Left lung (tissue), 10 donors: ENCODE results near the gene ELFN1. TPM values are rescaled to one million over a fixed set of nuclear protein-coding genes. Genes with fewer than 3 reads are reported as not detected.

Experiments
- ATAC-seq: fragments of 200-7000 bp; cut with Tn5 transposase; one replicate; pipeline ENCODE4 v1.9.1; 2020; ENCODE audit warnings: moderate library complexity
- DNase-seq, 4 donors: peaks; one replicate each; pipeline ENCODE4 v3.0.0-alpha.2; 2013 to 2020
- H3K27ac ChIP-seq, 2 donors: fragments of 200-600 bp; sonication (generic) in 1 of 2; one replicate each; pipeline versions ENCODE4 v1.5.0 to v1.8.0; 2020 to 2021
- H3K27me3 ChIP-seq, 2 donors: fragments of 200-600 bp; sonication (generic) in 1 of 2; one replicate each; pipeline versions ENCODE4 v1.5.0 to v1.8.0; 2020 to 2021
- H3K36me3 ChIP-seq, 2 donors: fragments of 200-600 bp; sonication (generic) in 1 of 2; one replicate each; pipeline versions ENCODE4 v1.5.0 to v1.8.0; 2020 to 2021
- H3K4me1 ChIP-seq, 2 donors: fragments of 200-600 bp; one replicate each; pipeline ENCODE4 v1.8.0; 2021
- H3K4me3 ChIP-seq, 2 donors: fragments of 200-600 bp; sonication (generic) in 1 of 2; one replicate each; pipeline versions ENCODE4 v1.5.0 to v1.8.0; 2020 to 2021; ENCODE audit warnings: mild to moderate bottlenecking in 1 of 2
- H3K9me3 ChIP-seq, 2 donors: fragments of 200-600 bp; sonication (generic) in 1 of 2; one replicate each; pipeline versions ENCODE4 v1.5.0 to v1.8.0; 2020 to 2021
- intact Hi-C, 2 donors: fragments of 100-400 bp; cut with DNase I; formaldehyde crosslinking; loops; one replicate each; pipeline versions ENCODE4 v1.11.2 to v1.14.2; 2022
- polyA plus RNA-seq, 6 donors: library from polyadenylated mRNA; unstranded; fragments of 120-200 nt; gene quantifications; one replicate each; pipeline ENCODE4 v1.2.1, GENCODE V29; 2013; ENCODE audit not compliant: insufficient read length in 6 of 6
- total RNA-seq, 2 donors: library from RNA; stranded (reverse); fragmentation: NEBNext Ultra II Directional; extraction: Animal tissue kit (Norgen Biotek cat#: 25700); gene quantifications; one replicate each; pipeline ENCODE4 v1.2.1, GENCODE V29; 2021
- TF ChIP-seq, protein P1 (sequence below), 2 donors: fragments of 200-600 bp; sonication (generic) in 1 of 2; IDR thresholded peaks; one replicate each; pipeline versions ENCODE4 v1.5.0 to v1.8.0; 2021; ENCODE audit warnings: antibody characterized with exemption in 2 of 2
- donor health status: DM: no; HTN: yes; CAD: no.
- donor health status: DM: no; HTN: no; CAD: no.

The ELFN1 gene
- total and polyA plus RNA-seq, 8 donors = 1.5 to 4.0 (median 2.7) TPM

- Histone ChIP-seq H3K9me3 (peaks cover 0 to 13% of the 10 kb centered on the region in 2 donors), H3K36me3 (no peaks in the 10 kb centered on the region), H3K27me3 (peaks cover 0 to 69% of the 10 kb centered on the region in 2 donors), H3K4me1 (no peaks in the 10 kb centered on the region), H3K4me3 (no peak overlapping the region), H3K27ac (no peak overlapping the region)
- intact Hi-C loops = no loop called here
- DNase-seq = peak in 1 of 4 donors; percentile 2
- no peak for ATAC-seq
- TF ChIP-seq, protein P1, sequence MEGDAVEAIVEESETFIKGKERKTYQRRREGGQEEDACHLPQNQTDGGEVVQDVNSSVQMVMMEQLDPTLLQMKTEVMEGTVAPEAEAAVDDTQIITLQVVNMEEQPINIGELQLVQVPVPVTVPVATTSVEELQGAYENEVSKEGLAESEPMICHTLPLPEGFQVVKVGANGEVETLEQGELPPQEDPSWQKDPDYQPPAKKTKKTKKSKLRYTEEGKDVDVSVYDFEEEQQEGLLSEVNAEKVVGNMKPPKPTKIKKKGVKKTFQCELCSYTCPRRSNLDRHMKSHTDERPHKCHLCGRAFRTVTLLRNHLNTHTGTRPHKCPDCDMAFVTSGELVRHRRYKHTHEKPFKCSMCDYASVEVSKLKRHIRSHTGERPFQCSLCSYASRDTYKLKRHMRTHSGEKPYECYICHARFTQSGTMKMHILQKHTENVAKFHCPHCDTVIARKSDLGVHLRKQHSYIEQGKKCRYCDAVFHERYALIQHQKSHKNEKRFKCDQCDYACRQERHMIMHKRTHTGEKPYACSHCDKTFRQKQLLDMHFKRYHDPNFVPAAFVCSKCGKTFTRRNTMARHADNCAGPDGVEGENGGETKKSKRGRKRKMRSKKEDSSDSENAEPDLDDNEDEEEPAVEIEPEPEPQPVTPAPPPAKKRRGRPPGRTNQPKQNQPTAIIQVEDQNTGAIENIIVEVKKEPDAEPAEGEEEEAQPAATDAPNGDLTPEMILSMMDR (IDR thresholded peaks at IDR 0.05) = no peak
These were observed 28.9 kb downstream of the ELFN1 start for GRCh38 chr7:1698951-1699350.

DNA sequence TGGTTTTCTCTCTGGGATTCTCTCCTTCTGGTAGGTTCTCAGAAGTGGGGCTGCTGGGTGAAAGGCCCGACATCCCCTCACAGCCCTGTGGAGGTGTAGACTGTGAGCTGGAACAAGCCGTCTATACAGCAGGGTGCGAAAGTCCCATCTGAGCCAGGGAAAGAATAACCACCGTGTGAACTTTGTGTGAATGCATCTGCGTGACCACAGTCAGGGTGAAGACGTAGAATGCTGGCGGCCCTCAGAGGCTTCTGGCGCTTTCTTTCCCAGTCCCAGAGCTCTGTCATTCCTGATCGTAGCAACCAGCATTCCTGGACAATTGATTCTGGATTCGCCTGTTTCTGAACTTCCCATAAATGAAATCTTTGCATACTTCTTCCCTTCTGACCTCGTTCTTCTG is 30.0 kb downstream of the ELFN1 start:
- TF ChIP-seq, protein P1 (IDR thresholded peaks at IDR 0.05) = no peak
- H3K27ac ChIP-seq = no peak overlapping the region
- DNase-seq (peak in 2 of 4 donors; percentile 3 to 8), ATAC-seq (no peak)
- intact Hi-C loops = no loop called here
- peaks cover 0 to 13% of the 10 kb centered on the region in 2 donors for H3K9me3 ChIP-seq
- H3K4me1 ChIP-seq = no peaks in the 10 kb centered on the region
- peaks cover 0 to 69% of the 10 kb centered on the region in 2 donors for H3K27me3 ChIP-seq
- H3K36me3 ChIP-seq = no peaks in the 10 kb centered on the region
- H3K4me3 ChIP-seq = no peak overlapping the region

GRCh38 chr7:1700536-1701333 is 30.7 kb downstream of the ELFN1 start:
- DNase-seq = peak in 2 of 4 donors; percentile 13 to 43
- Histone ChIP-seq H3K36me3 (no peaks in the 10 kb centered on the region), H3K4me1 (no peaks in the 10 kb centered on the region), H3K4me3 (no peak overlapping the region), H3K27me3 (peaks cover 0 to 67% of the 10 kb centered on the region in 2 donors), H3K9me3 (peaks cover 0 to 13% of the 10 kb centered on the region in 2 donors), H3K27ac (no peak overlapping the region)
- TF ChIP-seq, protein P1 (IDR thresholded peaks at IDR 0.05) = no peak
- intact Hi-C loops = no loop called here
- no peak for ATAC-seq

DNA sequence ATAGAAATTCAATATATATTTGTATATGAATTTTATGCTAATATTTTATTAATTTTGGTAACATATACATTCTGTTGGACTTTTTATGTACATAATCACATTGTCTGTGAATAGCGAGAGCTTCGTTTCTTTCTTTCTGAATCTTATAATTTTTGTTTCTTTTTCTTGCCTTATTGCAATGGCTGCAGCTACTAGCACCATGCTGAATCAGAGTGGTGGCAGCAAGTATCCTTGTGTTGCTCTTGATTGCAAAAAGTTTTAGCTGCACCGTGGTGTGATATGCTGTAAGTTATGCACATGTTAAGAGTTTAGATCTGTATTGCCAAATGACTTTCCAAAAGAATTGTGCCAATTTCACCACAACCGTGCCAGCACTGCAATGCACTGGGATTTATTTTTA is 32.6 kb downstream of the ELFN1 start:
- Histone ChIP-seq H3K27ac (no peak overlapping the region), H3K4me1 (no peaks in the 10 kb centered on the region), H3K9me3 (peaks cover 0 to 13% of the 10 kb centered on the region in 2 donors), H3K4me3 (no peak overlapping the region), H3K36me3 (no peaks in the 10 kb centered on the region), H3K27me3 (peaks cover 0 to 49% of the 10 kb centered on the region in 2 donors)
- TF ChIP-seq, protein P1 (IDR thresholded peaks at IDR 0.05) = no peak
- no peak for ATAC-seq
- no peak for DNase-seq
- intact Hi-C loops = no loop called here

DNA sequence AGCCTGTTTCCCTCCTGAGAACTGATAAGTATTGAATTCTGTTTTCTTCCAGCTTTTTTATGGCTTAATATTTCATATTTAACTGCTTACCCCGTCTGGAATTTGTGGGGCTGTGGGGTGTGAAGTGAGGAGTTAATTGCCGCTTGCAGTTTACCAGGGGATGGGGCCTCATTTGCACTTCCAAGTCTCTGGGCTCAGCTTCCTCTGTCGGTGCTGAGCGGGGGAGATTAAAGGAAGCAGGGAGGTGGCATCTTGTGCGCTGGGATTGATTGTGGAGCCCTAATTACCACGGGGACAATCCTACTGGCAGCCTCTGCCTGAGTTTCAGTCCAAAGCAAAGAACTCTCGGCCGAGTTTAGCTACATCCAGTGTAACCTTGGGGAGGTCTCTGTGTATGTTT is 33.4 kb downstream of the ELFN1 start:
- Histone ChIP-seq H3K4me3 (no peak overlapping the region), H3K27ac (no peak overlapping the region), H3K4me1 (no peaks in the 10 kb centered on the region), H3K36me3 (no peaks in the 10 kb centered on the region), H3K27me3 (peaks cover 0 to 43% of the 10 kb centered on the region in 2 donors), H3K9me3 (peaks cover 0 to 13% of the 10 kb centered on the region in 2 donors)
- TF ChIP-seq, protein P1 (IDR thresholded peaks at IDR 0.05) = no peak
- DNase-seq = peak in 1 of 4 donors; percentile 9
- no peak for ATAC-seq
- intact Hi-C loops = no loop called here
